WTC11 (cell line): ENCODE measurements around the gene EXD3. TPM values are rescaled to one million over a fixed set of nuclear protein-coding genes. Genes with fewer than 3 reads are reported as not detected.

Experiments
- ATAC-seq: fragments of 200-7000 bp; cut with Tn5 transposase; 2 replicates; pipeline ENCODE4 v1.10.0; 2021; ENCODE audit warnings: mild to moderate bottlenecking, moderate library complexity
- CTCF ChIA-PET: fragments of 300-600 bp; sonication (Branson Sonifier 250); formaldehyde crosslinking; loops from one replicate; lab custom pipeline; 2021; ENCODE audit warnings: antibody characterized with exemption; lab: Charles Lee
- POLR2A ChIA-PET: fragments of 350-600 bp; sonication (Branson Sonifier 250); formaldehyde crosslinking; loops from one replicate; lab custom pipeline; 2021; ENCODE audit warnings: antibody characterized with exemption; lab: Charles Lee
- DNase-seq: peaks from one replicate; pipeline ENCODE4 v3.0.0; 2021; ENCODE audit warnings: low spot score
- H3K27ac Mint-ChIP-seq: 2 replicates; pipeline ENCODE4 v1.8.0; 2021; ENCODE audit warnings: mixed read lengths
- H3K27me3 Mint-ChIP-seq: 2 replicates; pipeline ENCODE4 v1.8.0; 2021; ENCODE audit warnings: low read depth, mild to moderate bottlenecking, moderate library complexity, mixed read lengths
- H3K36me3 Mint-ChIP-seq: 2 replicates; pipeline ENCODE4 v1.8.0; 2021; ENCODE audit warnings: mixed read lengths
- H3K4me1 Mint-ChIP-seq: 2 replicates; pipeline ENCODE4 v1.8.0; 2022; ENCODE audit warnings: mixed read lengths
- H3K4me3 Mint-ChIP-seq: 2 replicates; pipeline ENCODE4 v1.8.0; 2021; ENCODE audit warnings: mild to moderate bottlenecking, moderate library complexity, mixed read lengths
- H3K9me3 Mint-ChIP-seq: 2 replicates; pipeline ENCODE4 v1.8.0; 2021; ENCODE audit warnings: mixed read lengths
- CBFB ChIP-seq: sonication (generic); formaldehyde crosslinking; IDR thresholded peaks from 2 replicates; pipeline ENCODE4 v1.8.1; 2022; ENCODE audit warnings: mild to moderate bottlenecking, low read depth, missing genetic modification reagents
- CREB1 ChIP-seq: sonication (generic); formaldehyde crosslinking; IDR thresholded peaks from 2 replicates; pipeline ENCODE4 v1.8.0; 2023; ENCODE audit warnings: mild to moderate bottlenecking, missing genetic modification reagents
- FOXJ3 ChIP-seq: sonication (generic); formaldehyde crosslinking; IDR thresholded peaks from 2 replicates; pipeline ENCODE4 v1.9.0; 2021; ENCODE audit warnings: missing genetic modification reagents, mild to moderate bottlenecking, borderline replicate concordance
- GABPB1 ChIP-seq: sonication (generic); formaldehyde crosslinking; IDR thresholded peaks from 2 replicates; pipeline ENCODE4 v1.8.1; 2023; ENCODE audit warnings: mild to moderate bottlenecking, missing genetic modification reagents
- NFATC4 ChIP-seq: fragments of 250-450 bp; sonication (Bioruptor Pico); IDR thresholded peaks from 2 replicates; pipeline ENCODE4 v1.9.0; 2021; ENCODE audit warnings: mild to moderate bottlenecking
- PRRX2 ChIP-seq: fragments of 250-450 bp; sonication (Bioruptor Pico); IDR thresholded peaks from 2 replicates; pipeline ENCODE4 v1.8.0; 2021; ENCODE audit warnings: mild to moderate bottlenecking
- RORB ChIP-seq: fragments of 250-450 bp; sonication (Bioruptor Pico); IDR thresholded peaks from 2 replicates; pipeline ENCODE4 v1.9.0; 2021; ENCODE audit warnings: mild to moderate bottlenecking
- SMAD3 ChIP-seq: sonication (generic); formaldehyde crosslinking; IDR thresholded peaks from 2 replicates; pipeline ENCODE4 v1.8.0; 2022; ENCODE audit warnings: missing genetic modification reagents, mild to moderate bottlenecking, borderline replicate concordance
- TCF7 ChIP-seq: sonication (generic); formaldehyde crosslinking; IDR thresholded peaks from 2 replicates; pipeline ENCODE4 v1.8.0; 2022; ENCODE audit warnings: mild to moderate bottlenecking, low read depth, missing genetic modification reagents, moderate library complexity
- TEAD4 ChIP-seq: sonication (generic); formaldehyde crosslinking; IDR thresholded peaks from 2 replicates; pipeline ENCODE4 v1.8.0; 2022; ENCODE audit warnings: mild to moderate bottlenecking, missing genetic modification reagents
- ZNF232 ChIP-seq: sonication (generic); formaldehyde crosslinking; IDR thresholded peaks from 2 replicates; pipeline ENCODE4 v1.8.0; 2022; ENCODE audit warnings: mild to moderate bottlenecking, missing genetic modification reagents
- total RNA-seq: library from RNA; stranded (reverse); gene quantifications from 3 replicates; pipeline ENCODE4 v1.2.3, GENCODE V29; 2021
- TF ChIP-seq, protein P1 (sequence below): fragments of 200-600 bp; IDR thresholded peaks from 2 replicates; pipeline ENCODE4 v1.8.0; 2022; ENCODE audit warnings: antibody characterized with exemption
- TF ChIP-seq, protein P2 (sequence below): sonication (generic); formaldehyde crosslinking; conservative IDR thresholded peaks from 2 replicates; pipeline ENCODE4 v1.8.1; 2022; ENCODE audit warnings: mild to moderate bottlenecking, missing genetic modification reagents
- TF ChIP-seq, protein P3 (sequence below): fragments of 250-450 bp; sonication (Bioruptor Pico); IDR thresholded peaks from 2 replicates; pipeline ENCODE4 v1.9.0; 2021; ENCODE audit warnings: moderate library complexity, mild to moderate bottlenecking, inconsistent platforms, borderline replicate concordance
- TF ChIP-seq, protein P4 (sequence below): fragments of 250-450 bp; sonication (Bioruptor Pico); IDR thresholded peaks from 2 replicates; pipeline ENCODE4 v1.9.0; 2021; ENCODE audit warnings: mild to moderate bottlenecking, borderline replicate concordance
- TF ChIP-seq, protein P5 (sequence below): sonication (generic); formaldehyde crosslinking; IDR thresholded peaks from 2 replicates; pipeline ENCODE4 v1.8.1; 2023; ENCODE audit warnings: mild to moderate bottlenecking, missing genetic modification reagents

The EXD3 gene
- total RNA-seq, 1 experiment from 2014 or later, result 21.2 TPM

DNA sequence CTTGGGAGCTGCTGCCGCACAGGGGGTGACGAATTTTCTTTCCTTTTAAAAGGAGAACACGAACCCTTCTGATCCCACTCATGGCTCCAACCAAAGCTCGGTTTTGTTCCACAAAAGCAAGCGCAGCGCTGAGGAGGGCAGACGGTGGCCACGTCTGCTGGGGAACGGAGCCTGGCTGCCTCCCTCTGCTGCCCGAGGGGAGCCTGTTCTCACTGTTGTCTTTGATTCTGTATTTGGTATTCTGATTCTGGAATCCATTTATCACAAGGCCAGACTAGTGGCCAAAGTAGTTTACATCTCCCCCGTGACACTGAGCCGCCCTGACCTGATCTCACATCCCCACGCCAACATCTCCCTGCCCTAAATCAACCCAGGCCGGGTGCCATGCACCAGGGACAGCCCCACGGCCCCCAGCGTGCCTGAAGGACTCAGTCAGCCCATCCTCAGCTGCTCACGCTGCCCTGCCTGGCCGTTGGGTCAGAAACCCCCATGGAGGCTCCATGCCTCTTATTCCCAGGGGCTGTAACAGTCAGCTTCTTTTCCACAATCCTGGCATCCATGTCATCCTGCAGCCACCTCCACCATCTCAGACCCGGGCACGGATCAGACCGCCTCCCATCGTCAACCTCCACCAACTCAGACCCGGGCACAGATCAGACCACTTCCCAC is 42.9 kb upstream of the EXD3 start:
- no peak for DNase-seq
- no peaks in the 10 kb centered on the region for H3K9me3 Mint-ChIP-seq
- H3K27me3 Mint-ChIP-seq, result no peaks in the 10 kb centered on the region
- no peak for TF ChIP-seq TCF7
- TF ChIP-seq CBFB (CRISPR knock-in tag), result no peak
- TF ChIP-seq, protein P1, sequence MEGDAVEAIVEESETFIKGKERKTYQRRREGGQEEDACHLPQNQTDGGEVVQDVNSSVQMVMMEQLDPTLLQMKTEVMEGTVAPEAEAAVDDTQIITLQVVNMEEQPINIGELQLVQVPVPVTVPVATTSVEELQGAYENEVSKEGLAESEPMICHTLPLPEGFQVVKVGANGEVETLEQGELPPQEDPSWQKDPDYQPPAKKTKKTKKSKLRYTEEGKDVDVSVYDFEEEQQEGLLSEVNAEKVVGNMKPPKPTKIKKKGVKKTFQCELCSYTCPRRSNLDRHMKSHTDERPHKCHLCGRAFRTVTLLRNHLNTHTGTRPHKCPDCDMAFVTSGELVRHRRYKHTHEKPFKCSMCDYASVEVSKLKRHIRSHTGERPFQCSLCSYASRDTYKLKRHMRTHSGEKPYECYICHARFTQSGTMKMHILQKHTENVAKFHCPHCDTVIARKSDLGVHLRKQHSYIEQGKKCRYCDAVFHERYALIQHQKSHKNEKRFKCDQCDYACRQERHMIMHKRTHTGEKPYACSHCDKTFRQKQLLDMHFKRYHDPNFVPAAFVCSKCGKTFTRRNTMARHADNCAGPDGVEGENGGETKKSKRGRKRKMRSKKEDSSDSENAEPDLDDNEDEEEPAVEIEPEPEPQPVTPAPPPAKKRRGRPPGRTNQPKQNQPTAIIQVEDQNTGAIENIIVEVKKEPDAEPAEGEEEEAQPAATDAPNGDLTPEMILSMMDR, result no peak
- TF ChIP-seq RORB, result no peak
- TF ChIP-seq GABPB1 (CRISPR knock-in tag), result no peak
- TF ChIP-seq ZNF232 (CRISPR knock-in tag), result no peak
- TF ChIP-seq, protein P2, sequence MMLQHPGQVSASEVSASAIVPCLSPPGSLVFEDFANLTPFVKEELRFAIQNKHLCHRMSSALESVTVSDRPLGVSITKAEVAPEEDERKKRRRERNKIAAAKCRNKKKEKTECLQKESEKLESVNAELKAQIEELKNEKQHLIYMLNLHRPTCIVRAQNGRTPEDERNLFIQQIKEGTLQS, result no peak
- TF ChIP-seq FOXJ3 (CRISPR knock-in tag), result no peak
- no peak for TF ChIP-seq CREB1 (CRISPR knock-in tag)
- ChIA-PET POLR2A (no interaction called here), CTCF (no interaction called here)
- H3K4me1 Mint-ChIP-seq, result no peaks in the 10 kb centered on the region
- no peak overlapping the region for H3K4me3 Mint-ChIP-seq
- peak overlapping the region; percentile 46; the same call in 1 of the 2 replicates for H3K27ac Mint-ChIP-seq
- no peaks in the 10 kb centered on the region for H3K36me3 Mint-ChIP-seq
- ATAC-seq, result no peak

DNA sequence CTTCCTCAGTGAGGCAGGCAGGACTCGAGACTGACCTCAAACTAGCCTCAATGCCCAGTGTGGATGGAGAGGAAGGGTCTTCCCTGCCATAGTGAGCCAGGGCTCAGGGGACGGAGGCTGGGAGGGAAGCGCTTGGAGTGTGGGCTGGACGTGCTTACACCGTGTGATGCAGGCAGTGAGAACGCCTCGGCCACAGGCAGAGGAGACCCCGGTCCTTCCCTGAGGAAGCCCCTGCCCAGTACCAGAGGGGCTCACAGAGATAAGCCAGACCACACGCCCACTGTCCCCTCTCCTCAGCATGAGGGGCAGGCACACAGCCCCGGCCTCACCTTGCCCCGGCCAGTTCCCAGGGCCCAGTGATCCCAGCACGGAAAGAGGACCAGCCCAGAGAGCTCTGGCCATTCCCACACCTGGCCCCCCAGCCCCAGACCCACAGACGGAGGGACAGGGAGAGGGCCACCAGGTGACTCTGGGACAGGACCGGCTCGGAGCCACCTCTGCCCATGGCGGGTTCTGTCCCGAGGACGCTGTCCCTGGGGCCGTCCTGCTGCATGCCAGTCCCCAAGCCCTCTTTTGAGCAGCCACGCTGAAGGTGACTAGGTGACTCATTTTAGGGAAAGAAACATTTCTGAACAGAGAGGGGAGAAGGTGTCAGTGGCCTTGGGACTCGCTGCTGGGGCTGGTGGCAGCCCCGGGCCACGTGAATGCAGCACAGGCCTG is 42.2 kb upstream of the EXD3 start:
- POLR2A ChIA-PET, result no interaction called here
- H3K27me3 Mint-ChIP-seq, result no peaks in the 10 kb centered on the region
- CTCF ChIA-PET, result no interaction called here
- TF ChIP-seq TEAD4 (no peak), PRRX2 (CRISPR knock-in tag) (no peak), TCF7 (no peak), NFATC4 (CRISPR knock-in tag) (no peak), SMAD3 (CRISPR knock-in tag) (no peak), CREB1 (CRISPR knock-in tag) (no peak), RORB (no peak)
- TF ChIP-seq, protein P3, sequence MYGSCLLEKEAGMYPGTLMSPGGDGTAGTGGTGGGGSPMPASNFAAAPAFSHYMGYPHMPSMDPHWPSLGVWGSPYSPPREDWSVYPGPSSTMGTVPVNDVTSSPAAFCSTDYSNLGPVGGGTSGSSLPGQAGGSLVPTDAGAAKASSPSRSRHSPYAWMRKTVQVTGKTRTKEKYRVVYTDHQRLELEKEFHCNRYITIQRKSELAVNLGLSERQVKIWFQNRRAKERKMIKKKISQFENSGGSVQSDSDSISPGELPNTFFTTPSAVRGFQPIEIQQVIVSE (CRISPR knock-in tag), result no peak
- TF ChIP-seq, protein P4, sequence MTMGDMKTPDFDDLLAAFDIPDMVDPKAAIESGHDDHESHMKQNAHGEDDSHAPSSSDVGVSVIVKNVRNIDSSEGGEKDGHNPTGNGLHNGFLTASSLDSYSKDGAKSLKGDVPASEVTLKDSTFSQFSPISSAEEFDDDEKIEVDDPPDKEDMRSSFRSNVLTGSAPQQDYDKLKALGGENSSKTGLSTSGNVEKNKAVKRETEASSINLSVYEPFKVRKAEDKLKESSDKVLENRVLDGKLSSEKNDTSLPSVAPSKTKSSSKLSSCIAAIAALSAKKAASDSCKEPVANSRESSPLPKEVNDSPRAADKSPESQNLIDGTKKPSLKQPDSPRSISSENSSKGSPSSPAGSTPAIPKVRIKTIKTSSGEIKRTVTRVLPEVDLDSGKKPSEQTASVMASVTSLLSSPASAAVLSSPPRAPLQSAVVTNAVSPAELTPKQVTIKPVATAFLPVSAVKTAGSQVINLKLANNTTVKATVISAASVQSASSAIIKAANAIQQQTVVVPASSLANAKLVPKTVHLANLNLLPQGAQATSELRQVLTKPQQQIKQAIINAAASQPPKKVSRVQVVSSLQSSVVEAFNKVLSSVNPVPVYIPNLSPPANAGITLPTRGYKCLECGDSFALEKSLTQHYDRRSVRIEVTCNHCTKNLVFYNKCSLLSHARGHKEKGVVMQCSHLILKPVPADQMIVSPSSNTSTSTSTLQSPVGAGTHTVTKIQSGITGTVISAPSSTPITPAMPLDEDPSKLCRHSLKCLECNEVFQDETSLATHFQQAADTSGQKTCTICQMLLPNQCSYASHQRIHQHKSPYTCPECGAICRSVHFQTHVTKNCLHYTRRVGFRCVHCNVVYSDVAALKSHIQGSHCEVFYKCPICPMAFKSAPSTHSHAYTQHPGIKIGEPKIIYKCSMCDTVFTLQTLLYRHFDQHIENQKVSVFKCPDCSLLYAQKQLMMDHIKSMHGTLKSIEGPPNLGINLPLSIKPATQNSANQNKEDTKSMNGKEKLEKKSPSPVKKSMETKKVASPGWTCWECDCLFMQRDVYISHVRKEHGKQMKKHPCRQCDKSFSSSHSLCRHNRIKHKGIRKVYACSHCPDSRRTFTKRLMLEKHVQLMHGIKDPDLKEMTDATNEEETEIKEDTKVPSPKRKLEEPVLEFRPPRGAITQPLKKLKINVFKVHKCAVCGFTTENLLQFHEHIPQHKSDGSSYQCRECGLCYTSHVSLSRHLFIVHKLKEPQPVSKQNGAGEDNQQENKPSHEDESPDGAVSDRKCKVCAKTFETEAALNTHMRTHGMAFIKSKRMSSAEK (CRISPR knock-in tag), result no peak
- TF ChIP-seq, protein P5, sequence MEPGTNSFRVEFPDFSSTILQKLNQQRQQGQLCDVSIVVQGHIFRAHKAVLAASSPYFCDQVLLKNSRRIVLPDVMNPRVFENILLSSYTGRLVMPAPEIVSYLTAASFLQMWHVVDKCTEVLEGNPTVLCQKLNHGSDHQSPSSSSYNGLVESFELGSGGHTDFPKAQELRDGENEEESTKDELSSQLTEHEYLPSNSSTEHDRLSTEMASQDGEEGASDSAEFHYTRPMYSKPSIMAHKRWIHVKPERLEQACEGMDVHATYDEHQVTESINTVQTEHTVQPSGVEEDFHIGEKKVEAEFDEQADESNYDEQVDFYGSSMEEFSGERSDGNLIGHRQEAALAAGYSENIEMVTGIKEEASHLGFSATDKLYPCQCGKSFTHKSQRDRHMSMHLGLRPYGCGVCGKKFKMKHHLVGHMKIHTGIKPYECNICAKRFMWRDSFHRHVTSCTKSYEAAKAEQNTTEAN (CRISPR knock-in tag), result no peak
- DNase-seq (no peak), ATAC-seq (no peak)
- no peak overlapping the region for H3K27ac Mint-ChIP-seq
- no peaks in the 10 kb centered on the region for H3K9me3 Mint-ChIP-seq
- H3K36me3 Mint-ChIP-seq, result no peaks in the 10 kb centered on the region
- no peaks in the 10 kb centered on the region for H3K4me1 Mint-ChIP-seq
- H3K4me3 Mint-ChIP-seq, result no peak overlapping the region
